Measurements from ENCODE around the gene IFRD2.
"Not testable (repeated sequence)": the region's sequence is repeated elsewhere in the genome, so short reads cannot be mapped to it uniquely, and the experiment has no call there.

The IFRD2 gene

GRCh38 chr3:50314816-50315215, 22.6 kb upstream of the IFRD2 start:
- TF ChIP-seq, protein P1, sequence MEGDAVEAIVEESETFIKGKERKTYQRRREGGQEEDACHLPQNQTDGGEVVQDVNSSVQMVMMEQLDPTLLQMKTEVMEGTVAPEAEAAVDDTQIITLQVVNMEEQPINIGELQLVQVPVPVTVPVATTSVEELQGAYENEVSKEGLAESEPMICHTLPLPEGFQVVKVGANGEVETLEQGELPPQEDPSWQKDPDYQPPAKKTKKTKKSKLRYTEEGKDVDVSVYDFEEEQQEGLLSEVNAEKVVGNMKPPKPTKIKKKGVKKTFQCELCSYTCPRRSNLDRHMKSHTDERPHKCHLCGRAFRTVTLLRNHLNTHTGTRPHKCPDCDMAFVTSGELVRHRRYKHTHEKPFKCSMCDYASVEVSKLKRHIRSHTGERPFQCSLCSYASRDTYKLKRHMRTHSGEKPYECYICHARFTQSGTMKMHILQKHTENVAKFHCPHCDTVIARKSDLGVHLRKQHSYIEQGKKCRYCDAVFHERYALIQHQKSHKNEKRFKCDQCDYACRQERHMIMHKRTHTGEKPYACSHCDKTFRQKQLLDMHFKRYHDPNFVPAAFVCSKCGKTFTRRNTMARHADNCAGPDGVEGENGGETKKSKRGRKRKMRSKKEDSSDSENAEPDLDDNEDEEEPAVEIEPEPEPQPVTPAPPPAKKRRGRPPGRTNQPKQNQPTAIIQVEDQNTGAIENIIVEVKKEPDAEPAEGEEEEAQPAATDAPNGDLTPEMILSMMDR (conservative IDR thresholded peaks at IDR 0.05; ENCODE audit: low read depth, low read length) = no peak
- no peak for DNase-seq (ENCODE audit: low read depth)
- H3K4me3 ChIP-seq (ENCODE audit: low read length) = no peak overlapping the region

GRCh38 chr3:50314342-50314741, 22.1 kb upstream of the IFRD2 start:
- DNase-seq (ENCODE audit: low read depth) = no peak
- TF ChIP-seq, protein P1 (conservative IDR thresholded peaks at IDR 0.05; ENCODE audit: low read depth, low read length) = no peak
- no peak overlapping the region for H3K4me3 ChIP-seq (ENCODE audit: low read length)

DNA sequence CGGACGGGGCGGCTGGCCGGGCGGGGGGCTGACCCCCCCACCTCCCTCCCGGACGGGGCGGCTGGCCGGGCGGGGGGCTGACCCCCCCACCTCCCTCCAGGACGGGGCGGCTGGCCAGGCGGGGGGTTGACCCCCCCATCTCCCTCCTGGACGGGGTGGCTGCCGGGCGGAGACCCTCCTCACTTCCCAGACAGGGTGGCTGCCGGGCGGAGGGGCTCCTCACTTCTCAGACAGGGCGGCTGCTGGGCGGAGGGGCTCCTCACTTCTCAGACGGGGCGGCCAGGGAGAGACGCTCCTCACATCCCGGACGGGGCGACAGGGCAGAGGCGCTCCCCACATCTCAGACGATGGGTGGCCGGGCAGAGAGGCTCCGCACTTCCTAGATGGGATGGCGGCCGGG, 19.8 kb upstream of the IFRD2 start:
- not testable (repeated sequence) for H3K4me3 ChIP-seq (ENCODE audit: low read length)

DNA sequence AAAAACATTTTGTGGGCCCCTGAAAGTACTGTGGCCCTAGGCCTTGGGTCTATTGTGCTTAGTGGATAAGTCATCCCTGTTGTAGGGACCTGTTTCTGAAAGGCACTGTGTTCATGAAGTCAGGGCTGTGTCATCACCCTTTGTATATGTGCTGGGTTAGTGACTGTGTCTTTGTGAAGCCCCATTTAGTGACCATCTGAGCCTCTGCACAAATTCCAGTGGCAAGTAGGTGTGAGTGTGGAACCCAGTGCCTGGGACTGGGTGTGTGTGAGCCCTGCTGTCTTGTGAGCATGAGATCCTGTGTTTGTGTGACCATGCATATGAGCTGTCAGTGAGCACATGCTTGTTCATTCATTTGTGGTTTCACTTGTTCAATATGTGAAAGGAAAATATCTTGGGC, 12.4 kb upstream of the IFRD2 start:
- H3K4me3 ChIP-seq (ENCODE audit: low read length) = no peak overlapping the region
- no peak for DNase-seq (ENCODE audit: low read depth)
- TF ChIP-seq, protein P1 (conservative IDR thresholded peaks at IDR 0.05; ENCODE audit: low read depth, low read length) = no peak

More for the DNA sequence above, 19.8 kb upstream of the IFRD2 start:
- not testable (repeated sequence) for DNase-seq (ENCODE audit: low read depth)

DNA sequence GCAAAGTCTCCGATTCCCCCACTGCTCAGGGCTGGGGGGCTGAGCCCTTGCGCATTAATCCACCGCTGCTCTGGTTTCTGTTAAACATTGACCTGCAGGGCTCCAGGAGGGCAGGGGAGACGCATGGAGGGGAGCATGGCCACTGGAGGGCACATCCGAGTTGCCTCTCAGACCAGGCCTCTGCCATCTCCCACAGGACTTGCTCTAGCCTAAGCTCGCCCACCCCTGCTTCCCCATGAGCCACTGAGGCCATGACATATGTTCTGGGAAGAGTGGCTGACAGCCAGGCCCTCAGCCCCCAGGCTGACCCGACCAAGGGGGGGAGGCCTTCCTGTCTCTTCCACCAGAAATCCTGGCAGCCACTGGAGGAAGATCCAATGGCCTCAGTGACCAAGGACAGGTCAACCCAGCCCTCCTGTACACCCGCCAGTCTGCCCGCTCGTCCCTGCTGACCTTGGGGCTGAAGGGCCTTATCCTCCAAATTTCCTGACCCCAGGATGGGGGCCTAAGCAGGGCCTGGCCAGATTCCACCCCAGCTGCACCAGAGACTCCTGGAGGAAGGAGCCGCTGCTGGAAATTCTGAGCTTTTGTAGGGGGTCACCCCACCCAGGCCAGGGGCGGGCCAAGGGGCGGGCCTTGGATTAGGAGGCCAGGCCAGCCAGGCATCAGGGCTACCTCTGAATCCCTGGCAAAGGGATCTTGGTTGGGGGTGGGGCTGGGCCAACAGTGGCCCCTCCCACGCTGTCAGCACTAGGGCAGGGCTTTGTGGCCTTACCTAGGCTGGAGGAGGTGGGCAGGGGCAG, 11.0 kb upstream of the IFRD2 start, which contains the start of gene HYAL1:
TSS of gene HYAL1 (minus strand) at position 562 of the 803 bp plus-strand sequence. CDS start 618 bp downstream, outside the sequence.
- no peak within 1 kb of the TSS for H3K4me3 ChIP-seq (ENCODE audit: low read length)
- DNase-seq (ENCODE audit: low read depth) = no peak
- TF ChIP-seq, protein P1 (conservative IDR thresholded peaks at IDR 0.05; ENCODE audit: low read depth, low read length) = peak; percentile 24

DNA sequence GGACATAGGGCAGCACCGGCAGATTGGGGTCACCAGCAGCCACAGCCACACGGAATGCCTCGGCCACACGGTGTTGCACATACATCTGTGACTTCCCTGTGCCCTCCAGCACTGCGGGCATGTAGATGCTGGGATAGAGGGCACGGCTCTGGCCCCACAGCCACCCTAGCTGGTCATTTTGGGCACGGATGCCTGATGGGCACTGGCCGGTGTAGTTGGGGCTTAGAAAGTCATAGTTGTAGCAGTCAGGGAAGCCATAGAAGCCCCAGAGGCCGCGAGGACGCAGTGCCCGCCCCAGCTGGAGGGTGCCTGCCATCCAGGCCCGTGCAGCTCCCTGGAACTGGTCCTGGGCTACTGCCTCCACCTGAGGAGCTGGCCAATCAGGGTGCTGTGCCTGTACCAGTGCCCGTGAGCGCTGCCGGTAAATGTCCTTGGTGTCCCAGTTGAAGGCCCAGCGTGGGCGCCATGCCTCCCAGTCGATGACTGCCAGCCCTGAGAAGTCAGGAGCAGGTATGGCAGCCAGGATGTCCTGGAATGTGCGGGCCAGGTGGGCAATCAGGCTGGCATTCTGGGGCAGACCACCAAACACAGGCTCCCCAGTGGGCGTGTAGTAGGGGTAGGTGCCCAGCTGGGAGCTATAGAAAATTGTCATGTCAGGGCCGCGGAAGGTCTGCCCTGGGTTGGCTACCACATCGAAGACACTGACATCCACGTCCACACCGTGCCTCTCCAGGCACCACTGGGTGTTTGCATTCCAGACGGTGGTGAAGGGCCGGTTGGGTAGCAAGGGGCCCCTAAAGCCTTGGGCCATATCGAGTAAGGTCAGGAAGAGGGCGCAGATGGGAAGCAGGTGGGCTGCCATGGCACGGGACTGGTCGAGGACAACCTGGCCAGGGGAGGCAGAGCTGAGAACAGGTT, 10.1 kb upstream of the IFRD2 start:
- no peak for DNase-seq (ENCODE audit: low read depth)
- H3K4me3 ChIP-seq (ENCODE audit: low read length) = no peak overlapping the region
- TF ChIP-seq, protein P1 (conservative IDR thresholded peaks at IDR 0.05; ENCODE audit: low read depth, low read length) = no peak

DNA sequence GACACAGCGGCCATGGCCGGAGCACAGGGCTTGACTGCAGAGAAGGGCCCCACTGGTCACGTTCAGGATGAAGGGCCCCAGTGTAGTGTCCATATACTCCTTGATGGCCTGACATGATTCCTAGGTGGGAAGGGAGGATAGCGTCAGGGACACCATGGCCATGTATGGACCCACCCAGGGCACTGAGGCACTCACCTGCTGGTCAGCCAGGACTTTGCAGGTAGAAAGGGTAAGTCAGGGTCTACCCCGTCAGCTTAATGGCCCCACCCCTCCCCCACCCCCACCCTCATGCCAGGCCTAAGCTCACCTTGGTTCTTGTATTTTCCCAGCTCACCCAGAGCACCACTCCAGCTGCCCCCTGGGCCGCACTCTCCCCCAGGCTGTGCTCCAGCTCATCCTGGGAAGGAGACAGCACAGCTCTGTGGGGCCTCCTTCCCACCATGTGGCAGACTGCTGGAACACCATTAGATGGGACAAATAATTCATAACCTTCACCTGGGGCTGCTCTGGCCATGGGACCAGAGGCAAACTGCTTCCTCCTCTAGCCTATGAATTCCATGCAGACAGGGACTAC, 8.5 kb upstream of the IFRD2 start:
- TF ChIP-seq, protein P1 (conservative IDR thresholded peaks at IDR 0.05; ENCODE audit: low read depth, low read length) = no peak
- no peak overlapping the region for H3K4me3 ChIP-seq (ENCODE audit: low read length)
- DNase-seq (ENCODE audit: low read depth) = no peak

Data from retinal pigment epithelial cell (primary cell).